ENCODE measurements around the gene ZBTB25.

DNA sequence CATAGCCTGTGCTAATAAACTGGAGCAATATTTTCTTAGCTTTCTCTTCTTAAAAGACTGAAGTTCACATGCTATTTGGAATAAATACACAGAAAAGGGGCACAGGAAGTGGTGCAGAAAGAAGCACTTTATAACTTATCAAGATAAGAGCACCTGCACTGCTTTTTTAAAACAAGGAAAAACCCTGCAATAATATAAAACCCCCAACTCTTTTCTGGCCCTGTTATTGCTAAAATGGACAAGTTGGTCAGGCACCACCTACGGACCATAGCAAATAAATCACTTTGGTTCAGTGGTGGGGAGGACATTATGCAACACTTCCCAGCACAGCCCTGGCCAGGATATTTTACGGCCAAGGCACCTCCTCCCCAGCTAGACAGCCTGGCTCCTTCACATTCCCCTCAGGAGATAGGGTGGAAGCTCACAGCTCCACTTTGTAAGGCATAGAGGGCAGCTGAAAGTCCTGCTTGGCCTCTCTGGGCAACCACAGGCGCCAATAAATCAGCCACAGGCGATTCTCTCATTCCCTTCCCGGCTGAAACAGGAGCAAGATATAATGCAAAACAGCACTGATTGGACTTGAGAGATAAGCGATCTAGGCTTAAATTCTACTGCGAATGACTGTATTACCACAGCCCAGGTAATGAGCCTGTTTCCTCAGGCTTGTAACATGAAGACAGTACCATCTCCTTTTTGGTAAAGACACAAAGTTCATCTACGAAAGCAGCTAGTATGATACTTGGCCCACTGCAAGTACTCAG is 2.0 kb downstream of the ZBTB25 start:
- TF ChIP-seq, protein P1, sequence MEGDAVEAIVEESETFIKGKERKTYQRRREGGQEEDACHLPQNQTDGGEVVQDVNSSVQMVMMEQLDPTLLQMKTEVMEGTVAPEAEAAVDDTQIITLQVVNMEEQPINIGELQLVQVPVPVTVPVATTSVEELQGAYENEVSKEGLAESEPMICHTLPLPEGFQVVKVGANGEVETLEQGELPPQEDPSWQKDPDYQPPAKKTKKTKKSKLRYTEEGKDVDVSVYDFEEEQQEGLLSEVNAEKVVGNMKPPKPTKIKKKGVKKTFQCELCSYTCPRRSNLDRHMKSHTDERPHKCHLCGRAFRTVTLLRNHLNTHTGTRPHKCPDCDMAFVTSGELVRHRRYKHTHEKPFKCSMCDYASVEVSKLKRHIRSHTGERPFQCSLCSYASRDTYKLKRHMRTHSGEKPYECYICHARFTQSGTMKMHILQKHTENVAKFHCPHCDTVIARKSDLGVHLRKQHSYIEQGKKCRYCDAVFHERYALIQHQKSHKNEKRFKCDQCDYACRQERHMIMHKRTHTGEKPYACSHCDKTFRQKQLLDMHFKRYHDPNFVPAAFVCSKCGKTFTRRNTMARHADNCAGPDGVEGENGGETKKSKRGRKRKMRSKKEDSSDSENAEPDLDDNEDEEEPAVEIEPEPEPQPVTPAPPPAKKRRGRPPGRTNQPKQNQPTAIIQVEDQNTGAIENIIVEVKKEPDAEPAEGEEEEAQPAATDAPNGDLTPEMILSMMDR (conservative IDR thresholded peaks at IDR 0.05; ENCODE audit: low read depth, low read length) = 0 out of 2 replicates have a peak, but pooled peaks have one; percentile 7
- TF ChIP-seq EZH2phosphoT487 (IDR thresholded peaks at IDR 0.05; ENCODE audit: borderline replicate concordance, low read length) = no peak
